ENCODE measurements around the gene AASDHPPT. TPM values are rescaled to one million over a fixed set of nuclear protein-coding genes. Genes with fewer than 3 reads are reported as not detected.

AASDHPPT gene
- total RNA-seq, 1 experiment from 2014 or later: 47.1 TPM

DNA sequence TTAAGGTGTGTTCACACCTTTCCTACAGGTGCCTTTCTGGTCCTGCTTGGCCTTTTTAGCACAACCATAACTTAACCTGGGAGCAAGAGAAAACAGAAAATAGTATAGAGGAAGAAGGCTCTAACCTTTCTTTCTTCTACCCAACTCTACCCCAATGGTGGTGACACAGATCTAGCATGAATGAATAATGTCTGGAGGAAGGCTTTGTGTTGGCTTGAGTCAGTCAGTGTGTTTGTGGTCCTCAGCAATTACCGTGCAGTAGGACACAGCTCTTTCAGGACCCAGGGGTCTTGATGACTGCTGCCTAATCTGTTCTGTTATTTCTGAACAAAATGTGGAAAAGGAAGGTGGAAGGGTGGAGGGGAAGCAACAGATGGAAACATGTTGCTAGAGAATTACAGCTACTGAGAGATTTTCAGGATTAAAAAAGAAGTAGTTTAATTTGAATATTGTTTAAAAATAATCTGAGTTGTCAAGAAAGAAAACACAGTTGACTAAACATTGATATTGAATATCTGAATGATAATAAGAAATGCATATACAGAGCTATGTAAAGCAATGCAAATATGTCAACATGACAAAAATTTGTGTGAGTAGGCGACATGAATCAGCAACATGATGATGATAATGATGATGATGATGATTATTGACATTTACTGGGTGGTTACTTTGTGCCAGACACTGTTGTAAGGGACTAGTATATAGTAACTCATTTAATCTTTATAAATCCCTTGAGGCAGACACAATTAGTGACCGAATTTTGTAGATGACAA, 55.3 kb downstream of the AASDHPPT start:
- Histone ChIP-seq H3K23me2 (ENCODE audit: insufficient read length, low read depth, low read length, poor library complexity, severe bottlenecking) (no peaks in the 10 kb centered on the region), H2BK12ac (ENCODE audit: insufficient read length, low read depth, low read length) (no peak overlapping the region), H2BK15ac (ENCODE audit: low read depth, low read length) (no peak overlapping the region), H3K23ac (ENCODE audit: insufficient read length, low read depth, low read length) (no peak overlapping the region), H2BK5ac (ENCODE audit: insufficient read length, low read length) (no peak overlapping the region), H3K27me3 (ENCODE audit: insufficient read depth, low read length) (no peaks in the 10 kb centered on the region), H3T11ph (ENCODE audit: low read length) (no peak overlapping the region), H3K4ac (ENCODE audit: low read depth, low read length) (no peak overlapping the region), H3K18ac (ENCODE audit: insufficient read length, low read depth, low read length) (no peak overlapping the region), H4K91ac (ENCODE audit: insufficient read length, low read depth, low read length) (no peak overlapping the region), H4K20me1 (ENCODE audit: control insufficient read depth, insufficient read depth, insufficient read length) (no peaks in the 10 kb centered on the region), H3K56ac (ENCODE audit: insufficient read length, low read depth, low read length) (no peak overlapping the region), H4K5ac (ENCODE audit: insufficient read length, low read depth, low read length) (no peak overlapping the region), H2BK120ac (ENCODE audit: low read depth, low read length, poor library complexity, severe bottlenecking) (no peak overlapping the region), H3K9me3 (ENCODE audit: control insufficient read depth, low read depth, low read length) (no peaks in the 10 kb centered on the region), H2AFZ (ENCODE audit: low read length) (no peak overlapping the region), H3K14ac (ENCODE audit: insufficient read depth, low read length) (no peak overlapping the region), H3K79me1 (ENCODE audit: insufficient read depth, low read depth, low read length, poor library complexity, severe bottlenecking) (no peaks in the 10 kb centered on the region), H3K4me1 (ENCODE audit: insufficient read depth, low read length) (no peaks in the 10 kb centered on the region), H3K4me2 (ENCODE audit: insufficient read depth, insufficient read length, low read length) (no peak overlapping the region), H4K8ac (replicated peaks; ENCODE audit: insufficient read length, low read depth, low read length) (no peak overlapping the region), H2AK5ac (ENCODE audit: insufficient read length, low read length) (no peak overlapping the region), H3K9ac (ENCODE audit: extremely low read depth, insufficient read length, low read length) (no peak overlapping the region), H2BK20ac (ENCODE audit: low read depth, low read length, poor library complexity, severe bottlenecking) (no peak overlapping the region), H3K79me2 (ENCODE audit: insufficient read depth, low read length) (no peaks in the 10 kb centered on the region), H3K27ac (ENCODE audit: insufficient read length, low read depth, low read length) (no peak overlapping the region)
- no peak overlapping the region for H3K4me3 Mint-ChIP-seq
- H3K9me3 Mint-ChIP-seq: peaks cover 0 to 3% of the 10 kb centered on the region in 2 experiments; a peak in 1 of 5 replicates
- H3K27ac Mint-ChIP-seq: peak overlapping the region; percentile 17 to 89 (median 76); a peak in 3 of 7 replicates
- no peaks in the 10 kb centered on the region for H3K27me3 Mint-ChIP-seq (ENCODE audit: low read depth)
- H3K36me3 Mint-ChIP-seq (ENCODE audit: insufficient read depth in 1 of 3, low read depth in 3 of 3): 0 out of 7 replicates have a peak, but pooled peaks cover 0 to 4% (median 0%) of the 10 kb centered on the region in 3 experiments
- no CpG with 5 or more reads among the region's 3 CpGs for WGBS (ENCODE audit: extremely low coverage, insufficient read length, low lambda C conversion rate)
- DNase-seq: no peak
- TF ChIP-seq, protein P1, sequence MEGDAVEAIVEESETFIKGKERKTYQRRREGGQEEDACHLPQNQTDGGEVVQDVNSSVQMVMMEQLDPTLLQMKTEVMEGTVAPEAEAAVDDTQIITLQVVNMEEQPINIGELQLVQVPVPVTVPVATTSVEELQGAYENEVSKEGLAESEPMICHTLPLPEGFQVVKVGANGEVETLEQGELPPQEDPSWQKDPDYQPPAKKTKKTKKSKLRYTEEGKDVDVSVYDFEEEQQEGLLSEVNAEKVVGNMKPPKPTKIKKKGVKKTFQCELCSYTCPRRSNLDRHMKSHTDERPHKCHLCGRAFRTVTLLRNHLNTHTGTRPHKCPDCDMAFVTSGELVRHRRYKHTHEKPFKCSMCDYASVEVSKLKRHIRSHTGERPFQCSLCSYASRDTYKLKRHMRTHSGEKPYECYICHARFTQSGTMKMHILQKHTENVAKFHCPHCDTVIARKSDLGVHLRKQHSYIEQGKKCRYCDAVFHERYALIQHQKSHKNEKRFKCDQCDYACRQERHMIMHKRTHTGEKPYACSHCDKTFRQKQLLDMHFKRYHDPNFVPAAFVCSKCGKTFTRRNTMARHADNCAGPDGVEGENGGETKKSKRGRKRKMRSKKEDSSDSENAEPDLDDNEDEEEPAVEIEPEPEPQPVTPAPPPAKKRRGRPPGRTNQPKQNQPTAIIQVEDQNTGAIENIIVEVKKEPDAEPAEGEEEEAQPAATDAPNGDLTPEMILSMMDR (conservative IDR thresholded peaks at IDR 0.05): no peak
- peaks cover 13 to 21% of the 10 kb centered on the region in 2 experiments for H3K4me1 Mint-ChIP-seq
